Neural cell (in vitro differentiated cells): ENCODE results near the gene ZBTB7C. TPM values are rescaled to one million over a fixed set of nuclear protein-coding genes. Genes with fewer than 3 reads are reported as not detected.

Experiments
- H2AFZ ChIP-seq: fragments of 200-600, 300-800 bp; sonication (generic), shearing (Covaris generic); 2 replicates; pipeline ENCODE4 v1.6.0; 2014; ENCODE audit warnings: low read depth, mild to moderate bottlenecking, antibody characterized with exemption, low read length, moderate library complexity
- H3F3A ChIP-seq: fragments of 200-600 bp; shearing (Covaris generic); 2 replicates; pipeline ENCODE4 v1.6.1; 2016; ENCODE audit warnings: mild to moderate bottlenecking, moderate library complexity, mixed read lengths, antibody characterized with exemption, low read length; ENCODE audit not compliant: insufficient read depth, poor library complexity, severe bottlenecking
- H3K27ac ChIP-seq: fragments of 200-600, 300-800 bp; sonication (generic), shearing (Covaris generic); 2 replicates; pipeline ENCODE4 v1.5.1; 2014; ENCODE audit warnings: mild to moderate bottlenecking, low read length, moderate library complexity
- H3K27me3 ChIP-seq: fragments of 300-800, 200-600 bp; sonication (generic), shearing (Covaris generic); 2 replicates; pipeline ENCODE4 v1.6.0; 2014; ENCODE audit warnings: mild to moderate bottlenecking, low read depth, low read length, moderate library complexity; ENCODE audit not compliant: insufficient read depth
- H3K36me3 ChIP-seq: fragments of 300-800, 200-600 bp; sonication (generic), shearing (Covaris generic); 2 replicates; pipeline ENCODE4 v1.5.1; 2014; ENCODE audit warnings: mild to moderate bottlenecking, antibody characterized with exemption, low read length, moderate library complexity; ENCODE audit not compliant: insufficient read depth
- H3K4me2 ChIP-seq: fragments of 300-800, 200-600 bp; sonication (generic), shearing (Covaris generic); 2 replicates; pipeline ENCODE4 v1.6.0; 2014; ENCODE audit warnings: mild to moderate bottlenecking, low read length
- H3K4me3 ChIP-seq: fragments of 300-800, 200-600 bp; sonication (generic), shearing (Covaris generic); 2 replicates; pipeline ENCODE4 v1.5.1; 2014; ENCODE audit warnings: mild to moderate bottlenecking, low read length, moderate library complexity
- H3K79me2 ChIP-seq: fragments of 200-600 bp; shearing (Covaris generic); replicated peaks from 2 replicates; pipeline ENCODE4 v1.6.0; 2014; ENCODE audit warnings: mild to moderate bottlenecking, low read length, moderate library complexity; ENCODE audit not compliant: insufficient read depth
- H3K9ac ChIP-seq: fragments of 300-800, 200-600 bp; sonication (generic), shearing (Covaris generic); 2 replicates; pipeline ENCODE4 v1.6.1; 2016; ENCODE audit warnings: mild to moderate bottlenecking, low read length, mixed read lengths
- H3K9me2 ChIP-seq: fragments of 200-600 bp; shearing (Covaris generic); 2 replicates; pipeline ENCODE4 v1.6.1; 2016; ENCODE audit warnings: mild to moderate bottlenecking, low read length, mixed read lengths; ENCODE audit not compliant: insufficient read depth
- H3K9me3 ChIP-seq: fragments of 200-600, 300-800 bp; sonication (generic), shearing (Covaris generic); 2 replicates; pipeline ENCODE4 v1.6.1; 2016; ENCODE audit warnings: mild to moderate bottlenecking, mixed run types, low read length, moderate library complexity, mixed read lengths
- H4K20me1 ChIP-seq: fragments of 200-600 bp; shearing (Covaris generic); 2 replicates; pipeline ENCODE4 v1.6.1; 2016; ENCODE audit warnings: mild to moderate bottlenecking, mixed run types; ENCODE audit not compliant: insufficient read depth
- EP300 ChIP-seq: fragments of 450-650 bp; conservative IDR thresholded peaks from 2 replicates; pipeline ENCODE4 v1.6.1; 2014; ENCODE audit warnings: antibody characterized with exemption, mild to moderate bottlenecking, moderate library complexity; ENCODE audit not compliant: poor library complexity, severe bottlenecking
- EZH2 ChIP-seq: fragments of 200-600, 300-800 bp; shearing (Covaris generic), sonication (generic); IDR thresholded peaks from 2 replicates; pipeline ENCODE4 v1.6.1; 2014; ENCODE audit warnings: antibody characterized with exemption, low read length, borderline replicate concordance, mild to moderate bottlenecking; ENCODE audit not compliant: insufficient read depth, poor library complexity, severe bottlenecking
- MXI1 ChIP-seq: fragments of 450-650 bp; conservative IDR thresholded peaks from 2 replicates; pipeline ENCODE4 v1.6.1; 2014; ENCODE audit warnings: antibody characterized with exemption, mild to moderate bottlenecking; ENCODE audit not compliant: poor library complexity, severe bottlenecking
- POLR2AphosphoS5 ChIP-seq: IDR thresholded peaks from 2 replicates; pipeline ENCODE4 v1.6.1; 2012
- RAD21 ChIP-seq: fragments of 450-650 bp; conservative IDR thresholded peaks from 2 replicates; pipeline ENCODE4 v1.6.1; 2014; ENCODE audit warnings: antibody characterized with exemption, mild to moderate bottlenecking, moderate library complexity
- SMC3 ChIP-seq: fragments of 450-650 bp; conservative IDR thresholded peaks from 2 replicates; pipeline ENCODE4 v1.6.1; 2014; ENCODE audit warnings: antibody characterized with exemption, mild to moderate bottlenecking, moderate library complexity; ENCODE audit not compliant: poor library complexity
- TAF1 ChIP-seq: IDR thresholded peaks from 2 replicates; pipeline ENCODE4 v1.6.1; 2012; ENCODE audit warnings: low read depth
- polyA plus RNA-seq: library from polyadenylated mRNA; depleted of rRNA; stranded (reverse); fragments of >200 nt; gene quantifications from 2 replicates; pipeline ENCODE4 v1.2.3, GENCODE V29; 2014
- TF ChIP-seq, protein P1 (sequence below): fragments of 450-650 bp; IDR thresholded peaks from 2 replicates; pipeline ENCODE4 v1.5.1; 2014; ENCODE audit warnings: antibody characterized with exemption, mild to moderate bottlenecking, moderate library complexity; ENCODE audit not compliant: poor library complexity, severe bottlenecking
- TF ChIP-seq, protein P2 (sequence below): IDR thresholded peaks from 2 replicates; pipeline ENCODE4 v1.6.1; 2012; ENCODE audit warnings: borderline replicate concordance

The ZBTB7C gene
- polyA plus RNA-seq, 1 donor from 2014 or later, result 2.4 TPM

DNA sequence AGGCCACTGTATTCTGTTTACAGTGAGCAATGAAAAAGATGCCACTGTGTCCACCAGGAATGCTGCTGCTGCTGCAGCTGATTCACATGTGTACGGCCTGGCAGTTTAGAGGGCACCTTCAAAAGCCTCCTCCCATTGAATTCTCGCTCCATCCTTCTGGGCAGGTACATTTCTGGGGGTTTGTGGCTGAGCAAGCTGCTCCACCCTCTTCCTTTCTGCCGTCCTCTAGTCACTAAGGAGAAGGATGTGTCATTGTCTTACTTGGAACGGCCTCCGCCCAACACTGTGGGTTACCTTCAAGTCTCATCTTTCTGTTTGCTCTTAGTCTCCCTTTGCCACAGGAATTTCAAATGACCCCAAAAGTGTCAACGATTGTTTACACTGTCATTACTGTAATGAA is 182.0 kb downstream of the ZBTB7C start:
- H3K9me2 ChIP-seq, result no peaks in the 10 kb centered on the region

DNA sequence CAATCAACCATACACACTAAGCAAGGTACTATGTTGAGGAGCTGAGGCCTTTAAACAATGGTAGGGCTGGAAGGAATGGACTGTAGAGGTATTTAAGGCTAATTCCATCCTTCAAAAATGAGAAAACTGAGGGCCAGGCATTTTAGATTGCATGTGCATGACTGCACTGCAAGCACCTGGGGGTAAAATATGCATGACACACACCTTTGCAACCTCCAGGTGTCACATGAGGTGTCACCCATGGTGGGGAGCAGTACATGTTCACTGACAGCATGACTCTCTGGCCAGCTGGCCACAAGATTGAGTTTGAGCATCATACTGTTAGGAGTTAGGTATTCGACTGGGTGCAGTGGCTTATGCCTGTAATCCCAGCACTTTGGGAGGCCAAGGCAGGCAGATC is 182.8 kb downstream of the ZBTB7C start:
- H3K27ac ChIP-seq, result no peak overlapping the region

More for the DNA sequence above, 182.0 kb downstream of the ZBTB7C start:
- Histone ChIP-seq H3F3A (no peaks in the 10 kb centered on the region), H3K79me2 (no peaks in the 10 kb centered on the region), H3K4me3 (no peak overlapping the region), H3K36me3 (no peaks in the 10 kb centered on the region), H3K27ac (no peak overlapping the region), H3K27me3 (no peaks in the 10 kb centered on the region), H3K9ac (no peak overlapping the region), H3K9me3 (no peaks in the 10 kb centered on the region), H2AFZ (no peak overlapping the region), H4K20me1 (no peaks in the 10 kb centered on the region), H3K4me2 (no peak overlapping the region)
- TF ChIP-seq, protein P1, sequence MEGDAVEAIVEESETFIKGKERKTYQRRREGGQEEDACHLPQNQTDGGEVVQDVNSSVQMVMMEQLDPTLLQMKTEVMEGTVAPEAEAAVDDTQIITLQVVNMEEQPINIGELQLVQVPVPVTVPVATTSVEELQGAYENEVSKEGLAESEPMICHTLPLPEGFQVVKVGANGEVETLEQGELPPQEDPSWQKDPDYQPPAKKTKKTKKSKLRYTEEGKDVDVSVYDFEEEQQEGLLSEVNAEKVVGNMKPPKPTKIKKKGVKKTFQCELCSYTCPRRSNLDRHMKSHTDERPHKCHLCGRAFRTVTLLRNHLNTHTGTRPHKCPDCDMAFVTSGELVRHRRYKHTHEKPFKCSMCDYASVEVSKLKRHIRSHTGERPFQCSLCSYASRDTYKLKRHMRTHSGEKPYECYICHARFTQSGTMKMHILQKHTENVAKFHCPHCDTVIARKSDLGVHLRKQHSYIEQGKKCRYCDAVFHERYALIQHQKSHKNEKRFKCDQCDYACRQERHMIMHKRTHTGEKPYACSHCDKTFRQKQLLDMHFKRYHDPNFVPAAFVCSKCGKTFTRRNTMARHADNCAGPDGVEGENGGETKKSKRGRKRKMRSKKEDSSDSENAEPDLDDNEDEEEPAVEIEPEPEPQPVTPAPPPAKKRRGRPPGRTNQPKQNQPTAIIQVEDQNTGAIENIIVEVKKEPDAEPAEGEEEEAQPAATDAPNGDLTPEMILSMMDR, result no peak
- TF ChIP-seq RAD21 (no peak), MXI1 (no peak), POLR2AphosphoS5 (no peak), TAF1 (no peak), EZH2 (no peak), EP300 (no peak), SMC3 (no peak)
- TF ChIP-seq, protein P2, sequence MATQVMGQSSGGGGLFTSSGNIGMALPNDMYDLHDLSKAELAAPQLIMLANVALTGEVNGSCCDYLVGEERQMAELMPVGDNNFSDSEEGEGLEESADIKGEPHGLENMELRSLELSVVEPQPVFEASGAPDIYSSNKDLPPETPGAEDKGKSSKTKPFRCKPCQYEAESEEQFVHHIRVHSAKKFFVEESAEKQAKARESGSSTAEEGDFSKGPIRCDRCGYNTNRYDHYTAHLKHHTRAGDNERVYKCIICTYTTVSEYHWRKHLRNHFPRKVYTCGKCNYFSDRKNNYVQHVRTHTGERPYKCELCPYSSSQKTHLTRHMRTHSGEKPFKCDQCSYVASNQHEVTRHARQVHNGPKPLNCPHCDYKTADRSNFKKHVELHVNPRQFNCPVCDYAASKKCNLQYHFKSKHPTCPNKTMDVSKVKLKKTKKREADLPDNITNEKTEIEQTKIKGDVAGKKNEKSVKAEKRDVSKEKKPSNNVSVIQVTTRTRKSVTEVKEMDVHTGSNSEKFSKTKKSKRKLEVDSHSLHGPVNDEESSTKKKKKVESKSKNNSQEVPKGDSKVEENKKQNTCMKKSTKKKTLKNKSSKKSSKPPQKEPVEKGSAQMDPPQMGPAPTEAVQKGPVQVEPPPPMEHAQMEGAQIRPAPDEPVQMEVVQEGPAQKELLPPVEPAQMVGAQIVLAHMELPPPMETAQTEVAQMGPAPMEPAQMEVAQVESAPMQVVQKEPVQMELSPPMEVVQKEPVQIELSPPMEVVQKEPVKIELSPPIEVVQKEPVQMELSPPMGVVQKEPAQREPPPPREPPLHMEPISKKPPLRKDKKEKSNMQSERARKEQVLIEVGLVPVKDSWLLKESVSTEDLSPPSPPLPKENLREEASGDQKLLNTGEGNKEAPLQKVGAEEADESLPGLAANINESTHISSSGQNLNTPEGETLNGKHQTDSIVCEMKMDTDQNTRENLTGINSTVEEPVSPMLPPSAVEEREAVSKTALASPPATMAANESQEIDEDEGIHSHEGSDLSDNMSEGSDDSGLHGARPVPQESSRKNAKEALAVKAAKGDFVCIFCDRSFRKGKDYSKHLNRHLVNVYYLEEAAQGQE, result no peak

More for the DNA sequence above, 182.8 kb downstream of the ZBTB7C start:
- Histone ChIP-seq H3K9me3 (no peaks in the 10 kb centered on the region), H3K9ac (no peak overlapping the region), H3K4me3 (no peak overlapping the region), H3K79me2 (no peaks in the 10 kb centered on the region), H3K36me3 (no peaks in the 10 kb centered on the region), H3F3A (no peaks in the 10 kb centered on the region), H2AFZ (no peak overlapping the region), H3K4me2 (no peak overlapping the region), H3K27me3 (no peaks in the 10 kb centered on the region), H3K9me2 (no peaks in the 10 kb centered on the region), H4K20me1 (no peaks in the 10 kb centered on the region)
- TF ChIP-seq MXI1 (no peak), POLR2AphosphoS5 (no peak), EZH2 (no peak), SMC3 (no peak), TAF1 (no peak), RAD21 (no peak), EP300 (no peak)
- TF ChIP-seq, protein P2, result no peak
- TF ChIP-seq, protein P1, result no peak
